ENCODE results near the gene SNED1.
A peak's percentile ranks its signal among the peaks of the same experiment; 100 is the strongest.

SNED1 gene

GRCh38 chr2:240960309-240960970, 38.0 kb upstream of the SNED1 start:
- DNase-seq = peak; percentile 31

GRCh38 chr2:240960971-240961876, 37.2 kb upstream of the SNED1 start:
- no peak for DNase-seq

- DNase-seq = no peak
These were observed 36.5 kb upstream of the SNED1 start for GRCh38 chr2:240961910-240962299.

DNA sequence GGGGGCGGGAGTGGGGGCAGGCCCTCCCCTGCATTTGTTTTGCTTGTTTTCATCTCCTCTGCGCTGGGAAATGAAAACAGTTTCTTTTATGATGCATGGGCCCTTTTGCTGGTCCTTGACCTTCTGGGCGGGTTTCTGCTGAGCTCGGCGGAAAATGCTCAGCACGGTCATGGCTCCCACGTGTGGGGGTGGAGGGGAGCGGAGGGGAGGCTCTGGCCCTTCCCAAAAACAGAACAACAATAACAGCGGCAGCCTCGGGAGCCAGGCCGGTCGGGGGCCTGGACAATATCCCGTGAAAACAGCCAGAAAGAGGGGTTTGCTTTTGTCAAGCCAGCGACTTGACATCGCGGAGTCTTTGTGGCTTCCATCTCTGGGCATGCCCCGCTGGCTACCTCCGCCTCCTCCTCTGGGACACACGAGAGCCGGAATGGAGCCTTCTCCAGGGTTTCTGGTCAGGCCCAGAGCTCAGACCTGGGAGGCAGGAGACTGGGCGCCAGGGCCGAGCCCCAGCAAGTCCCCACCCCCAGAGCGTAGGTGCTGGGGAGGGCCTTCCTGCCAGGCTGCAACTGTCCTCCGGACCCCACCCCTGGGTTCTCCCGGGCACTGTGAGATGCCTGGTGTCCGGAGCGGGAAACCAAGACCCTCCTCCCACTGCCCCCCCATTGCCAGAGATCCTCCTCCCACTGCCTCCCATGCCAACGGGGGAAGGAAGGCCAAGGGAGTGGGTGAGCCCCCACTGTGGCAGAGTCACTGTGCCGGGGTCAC, 35.9 kb upstream of the SNED1 start:
- no peak for DNase-seq

- DNase-seq = no peak
These were observed 35.2 kb upstream of the SNED1 start for GRCh38 chr2:240963065-240963867.

GRCh38 chr2:240963868-240964703, 34.3 kb upstream of the SNED1 start:
- DNase-seq = no peak

- no peak for DNase-seq
These were observed 33.6 kb upstream of the SNED1 start for GRCh38 chr2:240964704-240965295.

DNA sequence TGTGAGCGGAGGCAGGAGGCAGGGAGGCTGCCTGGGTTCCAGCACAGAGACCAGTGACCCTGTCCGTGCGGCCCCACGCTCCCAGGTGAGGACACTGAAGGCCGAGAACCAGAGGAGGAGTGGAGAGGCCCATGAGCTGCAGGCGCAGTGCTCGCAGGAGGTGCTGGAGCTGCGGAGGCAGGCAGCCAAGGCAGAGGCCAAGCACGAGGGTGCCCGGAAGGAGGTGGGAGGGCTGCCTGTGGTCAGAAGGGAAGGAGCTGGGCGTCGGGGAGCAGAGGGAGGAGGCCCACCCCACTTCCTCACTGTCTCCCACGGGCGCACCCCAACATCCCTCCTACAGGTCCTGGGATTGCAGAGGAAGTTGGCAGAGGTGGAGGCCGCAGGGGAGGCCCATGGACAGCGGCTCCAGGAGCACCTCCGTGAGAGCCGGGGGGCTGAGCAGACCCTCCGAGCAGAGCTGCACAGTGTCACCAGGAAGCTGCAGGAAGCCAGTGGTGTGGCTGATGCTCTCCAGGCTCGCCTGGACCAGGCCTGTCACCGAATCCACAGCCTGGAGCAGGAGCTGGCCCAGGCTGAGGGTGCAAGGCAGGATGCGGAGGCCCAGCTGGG, 33.0 kb upstream of the SNED1 start:
- DNase-seq = no peak

DNA sequence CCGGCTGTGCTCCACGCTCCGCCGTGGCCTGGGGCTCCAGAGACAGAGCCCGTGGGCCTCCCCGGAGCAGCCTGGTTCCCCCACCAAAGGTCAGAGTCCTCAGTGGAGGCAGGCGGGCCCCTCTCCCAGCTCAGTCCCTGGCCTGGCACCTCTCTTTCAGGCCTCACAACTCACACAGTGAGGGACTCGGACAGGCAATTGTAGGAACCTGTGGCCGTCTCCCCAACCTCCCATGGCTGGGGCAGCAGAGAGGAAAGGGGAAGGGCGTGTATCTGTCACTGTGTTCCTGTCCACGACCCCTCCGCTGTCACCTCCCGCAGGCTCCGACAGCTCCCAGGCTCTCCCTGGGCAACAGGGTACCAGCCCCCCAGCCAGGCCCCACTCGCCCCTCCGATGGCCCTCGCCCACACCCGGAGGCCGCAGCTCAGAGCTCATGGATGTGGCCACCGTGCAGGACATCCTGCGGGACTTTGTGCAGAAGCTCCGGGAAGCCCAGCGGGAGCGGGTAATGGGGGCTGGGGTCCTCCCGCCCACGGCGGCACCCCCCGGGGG, 32.4 kb upstream of the SNED1 start:
- no peak for DNase-seq

- DNase-seq = no peak
These were observed 31.9 kb upstream of the SNED1 start for GRCh38 chr2:240966457-240966905.

DNA sequence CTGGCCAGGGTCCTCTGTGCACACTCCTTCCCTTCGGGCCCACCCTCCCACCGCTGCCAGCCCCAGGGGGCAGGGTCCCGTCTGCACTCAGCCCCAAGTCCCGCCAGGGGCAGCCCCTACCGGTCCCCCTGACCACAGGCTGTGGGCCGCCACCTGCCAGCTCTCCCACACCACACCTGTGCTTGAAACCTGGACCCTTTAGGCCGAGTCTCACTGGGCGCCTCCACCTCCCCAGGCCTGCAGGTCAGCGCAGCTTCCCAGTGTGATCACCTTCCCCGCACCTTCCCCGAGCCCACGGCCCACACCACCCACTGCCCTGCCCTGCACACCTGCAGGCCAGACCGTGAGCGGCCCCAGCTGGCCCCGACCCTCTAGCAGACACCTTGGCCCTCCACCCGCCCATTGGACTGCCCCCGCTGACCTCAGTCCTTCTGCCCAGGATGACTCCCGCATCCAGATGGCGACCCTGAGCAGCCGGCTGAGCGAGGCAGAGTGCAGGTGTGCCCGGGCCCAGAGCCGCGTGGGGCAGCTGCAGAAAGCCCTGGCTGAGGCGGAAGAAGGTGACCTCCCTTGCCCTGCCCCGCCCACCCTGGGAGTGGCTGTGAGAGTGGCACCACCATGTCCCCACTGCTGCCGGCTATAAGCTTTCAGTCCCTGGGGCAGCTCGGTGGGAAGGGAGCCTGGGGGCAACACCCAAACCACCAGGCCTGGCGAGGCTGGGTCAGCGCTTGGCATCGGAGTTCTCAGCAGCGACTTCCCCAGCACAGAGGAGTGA, 31.3 kb upstream of the SNED1 start:
- DNase-seq = peak; percentile 33

DNA sequence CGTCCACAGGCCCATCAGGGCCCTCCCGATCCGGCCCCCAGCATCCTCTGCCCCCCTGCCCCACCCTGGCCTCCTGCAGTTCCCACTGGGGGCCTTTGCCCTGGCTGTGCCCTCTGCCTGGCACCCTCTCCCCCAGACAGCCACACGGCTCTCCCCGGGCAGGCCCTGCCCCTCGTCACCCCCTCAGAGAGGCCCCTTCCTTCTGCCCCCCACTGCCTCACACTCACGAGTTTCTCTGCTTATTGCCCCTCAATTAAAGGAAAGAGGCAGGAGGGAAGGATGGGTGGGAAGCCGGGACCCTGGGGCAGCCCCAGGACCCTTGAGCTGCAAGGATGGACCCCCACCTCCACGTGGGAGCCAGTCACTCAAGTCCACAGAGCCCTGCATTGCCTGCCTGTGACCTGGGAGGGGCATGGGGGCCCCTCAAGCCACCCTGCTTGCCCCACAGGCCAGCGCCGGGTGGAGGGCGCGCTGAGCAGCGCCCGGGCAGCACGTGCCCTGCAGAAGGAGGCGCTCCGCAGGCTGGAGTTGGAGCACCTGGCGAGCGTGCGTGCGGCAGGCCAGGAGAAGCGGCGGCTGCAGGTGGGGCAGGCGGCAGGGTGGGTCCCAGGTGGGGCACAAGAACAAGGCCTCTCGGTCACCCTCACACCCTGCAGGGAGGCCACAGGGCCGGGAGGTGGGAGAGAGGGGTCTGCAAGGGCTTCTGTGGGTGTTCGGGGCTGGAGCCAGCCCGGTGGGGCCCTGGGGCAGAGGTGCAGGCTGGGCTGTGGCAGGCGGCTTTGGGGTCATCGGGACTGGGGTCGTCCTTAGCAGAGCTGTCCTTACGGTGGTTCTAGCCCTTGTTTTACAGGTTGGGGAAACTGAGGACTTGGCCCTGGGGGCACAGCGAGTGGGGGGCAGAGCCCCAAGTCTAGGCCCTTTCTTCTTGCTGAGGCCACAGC, 30.5 kb upstream of the SNED1 start:
- no peak for DNase-seq

- no peak for DNase-seq
These were observed 29.4 kb upstream of the SNED1 start for GRCh38 chr2:240968731-240969624.

DNA sequence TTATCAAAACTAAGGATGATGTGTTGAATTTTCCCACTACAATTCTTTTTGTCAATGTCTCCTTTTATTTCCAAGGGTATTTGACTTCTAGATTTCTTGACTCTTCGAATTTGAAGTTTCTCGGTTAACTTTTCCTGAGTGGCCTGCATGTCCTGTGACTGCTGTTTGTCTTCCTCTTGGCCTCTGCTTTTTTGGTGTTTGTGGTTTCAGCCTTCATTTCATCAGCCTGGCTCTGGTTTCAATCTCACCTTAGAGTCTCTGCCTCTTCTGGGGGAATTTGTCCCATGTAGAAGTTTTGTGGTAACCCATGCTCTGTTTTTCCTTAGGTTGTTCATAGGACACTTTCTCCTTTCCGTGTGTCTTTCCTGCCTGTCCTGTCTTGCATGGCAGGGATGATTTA, 28.3 kb upstream of the SNED1 start:
- DNase-seq = no peak

- no peak for DNase-seq
These were observed 27.6 kb upstream of the SNED1 start for GRCh38 chr2:240970816-240971215.

- no peak for DNase-seq
These were observed 26.2 kb upstream of the SNED1 start for GRCh38 chr2:240972201-240972600.
